HG03558 (cell line): Measurements from ENCODE around the gene PIKFYVE.
"Not testable (repeated sequence)": the region's sequence is repeated elsewhere in the genome, so short reads cannot be mapped to it uniquely, and the experiment has no call there.

Source experiments
- ATAC-seq: cut with Tn5 transposase; IDR thresholded peaks from one replicate; pipeline ENCODE4 v1.9.1; 2021; ENCODE audit warnings: moderate number of reproducible peaks; ENCODE audit not compliant: unreplicated experiment; ENCODE audit errors: extremely low read depth

PIKFYVE gene, protein sequence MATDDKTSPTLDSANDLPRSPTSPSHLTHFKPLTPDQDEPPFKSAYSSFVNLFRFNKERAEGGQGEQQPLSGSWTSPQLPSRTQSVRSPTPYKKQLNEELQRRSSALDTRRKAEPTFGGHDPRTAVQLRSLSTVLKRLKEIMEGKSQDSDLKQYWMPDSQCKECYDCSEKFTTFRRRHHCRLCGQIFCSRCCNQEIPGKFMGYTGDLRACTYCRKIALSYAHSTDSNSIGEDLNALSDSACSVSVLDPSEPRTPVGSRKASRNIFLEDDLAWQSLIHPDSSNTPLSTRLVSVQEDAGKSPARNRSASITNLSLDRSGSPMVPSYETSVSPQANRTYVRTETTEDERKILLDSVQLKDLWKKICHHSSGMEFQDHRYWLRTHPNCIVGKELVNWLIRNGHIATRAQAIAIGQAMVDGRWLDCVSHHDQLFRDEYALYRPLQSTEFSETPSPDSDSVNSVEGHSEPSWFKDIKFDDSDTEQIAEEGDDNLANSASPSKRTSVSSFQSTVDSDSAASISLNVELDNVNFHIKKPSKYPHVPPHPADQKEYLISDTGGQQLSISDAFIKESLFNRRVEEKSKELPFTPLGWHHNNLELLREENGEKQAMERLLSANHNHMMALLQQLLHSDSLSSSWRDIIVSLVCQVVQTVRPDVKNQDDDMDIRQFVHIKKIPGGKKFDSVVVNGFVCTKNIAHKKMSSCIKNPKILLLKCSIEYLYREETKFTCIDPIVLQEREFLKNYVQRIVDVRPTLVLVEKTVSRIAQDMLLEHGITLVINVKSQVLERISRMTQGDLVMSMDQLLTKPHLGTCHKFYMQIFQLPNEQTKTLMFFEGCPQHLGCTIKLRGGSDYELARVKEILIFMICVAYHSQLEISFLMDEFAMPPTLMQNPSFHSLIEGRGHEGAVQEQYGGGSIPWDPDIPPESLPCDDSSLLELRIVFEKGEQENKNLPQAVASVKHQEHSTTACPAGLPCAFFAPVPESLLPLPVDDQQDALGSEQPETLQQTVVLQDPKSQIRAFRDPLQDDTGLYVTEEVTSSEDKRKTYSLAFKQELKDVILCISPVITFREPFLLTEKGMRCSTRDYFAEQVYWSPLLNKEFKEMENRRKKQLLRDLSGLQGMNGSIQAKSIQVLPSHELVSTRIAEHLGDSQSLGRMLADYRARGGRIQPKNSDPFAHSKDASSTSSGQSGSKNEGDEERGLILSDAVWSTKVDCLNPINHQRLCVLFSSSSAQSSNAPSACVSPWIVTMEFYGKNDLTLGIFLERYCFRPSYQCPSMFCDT (N-terminal part only)

DNA sequence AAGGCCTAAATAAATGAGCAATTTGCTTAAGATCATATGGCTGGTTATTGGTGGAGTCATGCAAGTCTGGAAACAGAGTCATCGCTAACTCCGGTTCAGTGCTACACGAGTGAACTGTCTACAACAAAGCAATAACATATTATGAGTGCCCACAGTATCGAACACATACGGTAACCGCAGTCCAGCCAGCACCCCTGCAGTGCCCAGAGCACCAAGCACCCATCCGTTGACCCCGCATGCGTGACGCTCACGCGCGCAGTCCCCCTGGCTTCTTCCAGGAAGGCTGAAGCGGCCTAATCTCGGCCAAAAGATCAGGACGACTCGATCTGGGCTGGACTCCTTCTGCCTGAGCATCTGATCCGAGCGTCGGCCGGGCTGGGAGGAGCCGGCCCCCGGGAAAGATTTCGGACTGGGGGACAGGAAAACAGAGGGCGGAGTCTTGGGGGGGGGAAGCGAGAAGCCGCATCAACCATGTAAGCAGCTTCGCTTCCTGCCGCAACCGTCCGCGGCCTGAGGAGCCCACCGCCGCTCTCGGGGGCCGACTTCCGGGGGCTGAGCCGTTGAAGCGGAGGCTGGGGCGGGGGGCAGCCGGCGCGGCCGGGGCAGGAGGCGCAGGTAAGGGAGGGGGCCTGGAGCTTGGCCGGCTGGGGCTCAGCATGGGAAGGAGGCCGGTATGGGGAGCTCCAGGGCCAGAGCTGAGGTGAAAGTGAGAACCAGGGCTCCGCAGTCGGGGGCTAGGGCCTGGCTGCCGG is at the start of gene PIKFYVE:
Gene PIKFYVE (plus strand): TSS at position 455 of the 752 bp plus-strand sequence. CDS start 5,265 bp downstream, outside the sequence.
- ATAC-seq = peak; percentile 75

DNA sequence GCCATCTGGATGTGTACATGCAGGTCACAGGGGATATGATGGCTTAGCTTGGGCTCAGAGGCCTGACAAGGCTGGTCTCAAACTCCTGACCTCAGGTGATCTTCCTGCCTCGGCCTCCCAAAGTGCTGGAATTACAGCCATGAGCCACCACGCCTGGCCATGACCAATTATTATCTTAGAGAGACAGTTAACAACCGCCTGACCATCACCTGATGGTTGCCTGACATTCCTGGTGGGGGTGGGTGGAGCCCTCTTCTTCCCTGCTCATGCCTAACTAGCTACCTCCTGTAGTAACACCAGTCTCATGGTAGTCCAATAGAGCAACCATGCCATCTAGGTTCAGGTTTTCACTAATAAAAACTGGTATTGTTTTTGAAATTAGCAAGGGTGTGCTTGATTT is 44.2 kb upstream of the PIKFYVE start:
- not testable (repeated sequence) for ATAC-seq

DNA sequence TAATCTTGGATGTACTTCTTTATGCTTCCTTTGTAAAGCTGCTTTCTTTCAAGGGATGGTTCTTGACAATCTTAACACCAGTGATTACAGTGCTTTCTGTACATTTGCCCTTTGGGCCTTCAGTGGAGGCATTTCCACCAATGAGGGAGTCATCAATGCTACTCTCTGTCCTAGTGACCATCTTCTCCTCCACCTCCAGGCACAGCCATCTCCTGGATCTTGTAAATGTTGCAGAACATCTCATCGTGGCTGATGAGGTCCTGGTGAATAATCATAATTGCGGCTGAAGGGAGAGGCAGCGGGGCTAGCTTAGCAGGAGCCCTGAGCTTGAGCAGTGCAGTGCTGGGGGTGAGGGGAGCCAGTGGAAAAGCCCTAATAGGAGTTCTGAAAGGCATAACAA is 43.7 kb upstream of the PIKFYVE start:
- no peak for ATAC-seq

DNA sequence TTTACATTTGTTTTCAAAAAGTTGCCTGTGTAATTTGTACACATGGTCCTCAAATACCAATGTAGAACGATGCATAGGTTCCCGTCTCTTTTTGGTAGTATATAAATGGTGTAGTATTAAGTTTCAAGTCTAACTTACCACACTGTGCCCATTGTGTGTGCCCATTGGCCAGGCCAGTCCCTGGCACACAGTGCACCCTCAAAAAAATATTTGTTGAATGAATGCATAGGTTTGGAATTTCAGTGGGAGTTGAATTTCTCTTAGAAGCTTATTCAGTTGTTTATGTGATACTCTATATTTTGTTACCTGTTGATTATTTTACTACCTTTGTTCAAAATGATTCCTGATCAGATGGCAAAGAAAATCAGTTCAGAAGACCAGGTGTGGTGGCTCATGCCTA is 41.3 kb upstream of the PIKFYVE start:
- no peak for ATAC-seq

DNA sequence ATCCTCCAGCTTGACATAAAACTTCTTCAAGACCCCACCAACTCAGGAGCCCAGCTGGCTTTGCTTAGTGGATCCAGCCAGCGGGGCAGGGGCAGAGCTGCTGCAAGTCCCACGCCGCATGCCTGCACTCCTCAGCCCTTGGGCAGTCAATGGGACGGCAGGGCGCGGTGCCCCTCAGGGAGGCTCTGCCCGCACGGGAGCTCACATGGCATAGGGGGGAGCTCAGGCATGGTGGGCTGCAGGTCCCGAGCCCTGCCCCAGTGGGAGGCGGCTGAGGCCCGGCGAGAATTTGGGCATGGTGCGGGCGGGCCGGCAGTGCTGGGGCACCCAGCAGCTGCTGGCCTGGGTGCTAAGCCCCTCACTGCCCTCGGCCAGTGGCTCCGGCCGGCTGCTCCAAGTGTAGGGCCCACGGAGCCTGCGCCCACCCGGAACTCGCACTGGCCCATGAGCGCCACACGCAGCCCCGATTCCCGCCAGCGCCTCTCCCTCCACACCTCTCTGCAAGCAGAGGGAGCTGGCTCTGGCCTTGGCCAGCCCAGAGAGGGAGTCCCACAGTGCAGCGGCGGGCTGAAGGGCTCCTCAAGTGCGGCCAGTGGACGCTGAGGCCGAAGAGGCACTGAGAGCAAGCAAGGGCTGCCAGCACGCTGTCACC is 38.3 kb upstream of the PIKFYVE start:
- no peak for ATAC-seq

DNA sequence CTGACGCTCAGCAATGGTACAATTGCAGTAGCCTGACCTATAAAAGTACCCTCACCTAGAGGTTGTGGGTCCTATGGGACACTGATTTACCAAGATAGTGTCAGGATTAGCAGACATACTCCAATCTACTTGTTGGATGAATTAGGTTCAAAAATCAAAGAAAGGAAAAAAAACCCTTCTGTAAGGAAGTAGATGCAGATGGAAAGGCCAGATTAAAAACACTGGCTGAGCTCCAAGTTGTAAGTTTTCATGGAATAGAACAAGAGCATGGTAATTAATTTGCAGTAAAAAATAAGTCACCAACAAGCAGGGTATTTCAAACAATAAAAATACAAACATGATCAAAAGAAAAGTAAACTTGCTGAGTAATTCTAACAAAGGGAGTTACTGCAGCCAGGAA is 37.6 kb upstream of the PIKFYVE start:
- ATAC-seq = no peak

DNA sequence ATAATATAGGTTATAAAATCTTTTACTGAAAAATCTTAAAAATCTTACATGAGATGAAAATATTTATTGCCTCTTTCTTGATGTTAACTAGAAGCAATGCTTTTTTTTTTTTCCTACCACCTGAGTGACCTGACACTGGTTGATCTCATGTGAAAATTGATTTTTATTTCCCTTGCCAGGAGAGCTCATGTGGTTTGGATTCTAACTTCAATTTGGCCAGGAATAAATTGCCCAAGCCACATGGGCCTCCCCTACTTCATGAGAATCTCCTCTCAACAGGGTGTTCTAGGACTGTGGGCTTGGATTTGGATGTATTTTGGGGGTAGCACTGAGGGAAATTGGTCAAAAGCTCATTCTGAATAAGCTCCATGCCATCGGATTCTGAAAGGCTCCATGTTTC is 31.3 kb upstream of the PIKFYVE start:
- ATAC-seq = no peak

DNA sequence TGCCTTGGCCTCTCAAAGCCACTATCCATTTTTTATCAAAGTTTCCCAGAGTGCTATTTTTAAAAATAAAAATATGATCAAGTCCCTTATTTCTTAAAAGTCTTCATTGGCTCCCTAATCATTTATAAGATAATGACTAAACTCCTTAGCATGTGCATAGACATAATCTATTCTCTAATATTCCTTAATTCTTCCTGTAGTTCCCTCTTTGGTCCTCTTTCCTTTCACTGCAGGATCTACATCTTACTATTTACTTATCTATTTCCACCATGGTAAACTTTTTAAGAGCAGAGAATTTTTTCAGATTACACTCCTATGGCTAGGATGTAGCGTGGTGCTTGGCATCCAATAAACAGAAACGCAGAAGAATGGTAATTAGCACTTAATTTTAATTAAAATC is 30.2 kb upstream of the PIKFYVE start:
- no peak for ATAC-seq

DNA sequence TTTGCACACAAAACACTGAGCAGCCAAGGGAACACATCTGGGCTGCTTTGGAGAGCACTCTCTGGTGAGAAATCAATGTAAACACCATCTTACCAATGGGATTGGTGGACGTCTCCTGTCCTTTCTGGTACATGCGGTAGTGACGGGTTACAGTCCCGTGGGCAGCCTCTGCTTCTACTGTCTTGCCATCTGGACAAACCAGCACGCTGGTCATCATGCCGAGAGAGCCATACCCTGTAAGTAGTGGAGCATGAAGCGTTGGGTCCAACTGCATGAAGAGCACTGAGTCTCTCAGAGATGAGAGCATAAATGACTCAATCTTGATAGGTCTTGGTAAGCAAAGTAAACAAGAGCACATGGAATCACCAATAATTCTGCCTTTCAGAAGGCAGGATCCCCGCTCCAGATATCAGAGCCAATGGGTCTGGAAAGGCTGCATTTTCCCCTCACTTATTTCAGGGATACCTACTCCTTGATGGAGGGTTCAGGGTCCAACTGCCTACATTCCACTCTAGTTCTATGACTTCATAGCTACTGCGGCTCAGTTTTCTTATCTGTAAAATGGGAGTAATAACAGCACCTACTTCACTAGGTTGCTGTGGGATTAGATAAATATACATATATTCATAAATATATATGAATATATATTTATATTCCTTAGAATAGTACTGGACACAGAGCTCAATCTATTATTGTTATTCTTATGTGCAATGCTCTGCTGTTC is 26.1 kb upstream of the PIKFYVE start:
- ATAC-seq = no peak

DNA sequence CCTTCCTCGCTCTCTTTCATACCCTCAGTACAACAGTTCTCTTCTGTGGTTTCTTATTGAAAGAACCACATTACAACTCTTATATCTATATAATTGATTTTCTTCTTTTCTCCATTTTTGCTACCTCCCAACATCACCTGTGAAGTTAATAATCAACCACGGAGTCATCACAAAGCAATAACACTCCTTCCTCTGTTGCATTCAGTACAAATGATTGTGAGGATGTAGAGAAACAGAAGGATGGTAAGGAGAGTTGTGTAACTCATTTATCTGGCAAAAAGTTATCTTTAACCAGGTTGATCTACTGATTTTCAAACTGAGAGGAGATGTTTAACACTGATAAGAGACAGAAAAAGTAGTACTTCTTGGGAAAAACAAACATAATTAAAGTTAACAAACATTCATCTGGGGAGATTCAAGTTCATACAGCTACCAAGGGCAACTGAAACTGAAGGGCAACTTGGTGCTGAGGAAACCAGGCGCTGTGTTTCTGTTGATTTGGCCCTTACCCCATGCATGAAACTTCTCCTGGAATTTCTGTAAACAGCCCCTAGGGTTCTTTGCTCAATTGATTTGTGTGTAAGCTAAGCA is 25.3 kb upstream of the PIKFYVE start:
- ATAC-seq = no peak

DNA sequence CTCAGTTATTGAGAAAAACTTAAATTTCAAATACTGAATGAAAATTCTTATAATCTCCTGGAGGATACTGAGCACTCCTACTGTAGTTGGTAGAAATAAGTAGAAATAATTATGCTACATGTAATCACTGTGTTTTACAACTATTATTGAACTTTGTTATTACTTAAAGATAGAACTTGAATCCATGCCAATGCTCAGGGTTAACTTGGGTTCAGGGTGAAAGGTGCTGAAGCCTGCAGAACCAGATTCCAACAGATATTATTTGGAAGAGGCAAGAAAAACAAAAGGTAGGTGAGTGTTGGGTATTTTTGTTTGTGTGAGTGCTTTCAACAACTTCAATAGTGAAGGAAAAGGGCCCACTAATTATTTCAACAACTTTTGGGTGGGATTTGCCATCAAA is 21.6 kb upstream of the PIKFYVE start:
- ATAC-seq = no peak

DNA sequence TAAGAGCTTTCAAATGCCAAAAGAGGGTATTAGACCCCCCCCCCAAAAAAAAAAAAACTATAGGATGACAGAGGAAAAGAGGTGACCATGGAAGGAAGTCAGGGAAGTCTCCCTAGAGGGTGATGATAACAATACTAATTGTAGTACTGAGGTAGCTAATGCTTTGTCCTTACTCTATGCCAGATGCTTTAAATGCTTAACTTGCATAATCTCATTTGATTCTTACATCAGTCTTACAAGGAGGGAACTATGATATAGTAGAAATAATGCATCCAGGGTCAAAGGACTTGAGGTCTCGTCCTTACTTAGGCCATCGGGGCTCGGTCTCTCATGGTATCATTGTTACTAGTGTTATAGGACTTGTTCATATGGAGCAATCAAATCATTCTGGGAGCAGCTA is 20.3 kb upstream of the PIKFYVE start:
- no peak for ATAC-seq

DNA sequence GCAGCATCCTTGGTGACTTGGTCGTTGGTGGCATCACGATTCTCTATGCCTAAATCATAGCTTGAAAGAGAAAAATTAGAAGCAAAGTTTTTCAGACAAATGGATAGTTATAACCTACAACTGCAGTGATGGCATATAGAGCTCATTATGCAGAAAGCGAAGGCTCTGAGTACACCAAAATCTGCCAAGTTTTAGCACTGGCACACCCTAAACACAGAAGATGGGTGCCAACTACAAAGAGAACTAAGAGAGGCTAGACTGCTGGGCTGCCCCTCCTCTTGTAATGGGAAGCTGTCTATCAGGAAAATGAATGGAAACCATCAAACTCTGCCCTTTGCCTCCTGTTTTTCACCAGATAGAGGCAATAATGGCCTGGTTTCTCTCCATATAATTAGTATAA is 17.5 kb upstream of the PIKFYVE start:
- ATAC-seq = no peak

DNA sequence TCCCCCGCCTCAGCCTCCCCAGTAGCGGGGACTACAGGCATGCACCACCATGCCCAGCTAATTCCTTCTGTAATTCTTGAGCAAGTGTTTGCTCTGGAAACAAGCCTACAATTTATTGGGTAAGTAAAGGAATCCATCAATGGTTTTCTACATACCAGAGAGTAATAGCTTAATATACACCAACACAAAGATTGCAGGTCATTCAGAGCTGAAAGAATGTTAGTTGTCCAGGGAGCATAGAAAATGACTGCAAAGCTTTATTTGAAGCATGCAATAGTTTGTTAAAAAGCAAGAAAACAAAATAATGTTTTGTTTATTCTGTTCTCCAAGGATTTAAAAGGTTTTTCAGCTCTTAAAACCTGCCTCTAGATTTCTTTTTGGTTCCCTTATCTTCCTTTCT is 16.8 kb upstream of the PIKFYVE start:
- no peak for ATAC-seq

DNA sequence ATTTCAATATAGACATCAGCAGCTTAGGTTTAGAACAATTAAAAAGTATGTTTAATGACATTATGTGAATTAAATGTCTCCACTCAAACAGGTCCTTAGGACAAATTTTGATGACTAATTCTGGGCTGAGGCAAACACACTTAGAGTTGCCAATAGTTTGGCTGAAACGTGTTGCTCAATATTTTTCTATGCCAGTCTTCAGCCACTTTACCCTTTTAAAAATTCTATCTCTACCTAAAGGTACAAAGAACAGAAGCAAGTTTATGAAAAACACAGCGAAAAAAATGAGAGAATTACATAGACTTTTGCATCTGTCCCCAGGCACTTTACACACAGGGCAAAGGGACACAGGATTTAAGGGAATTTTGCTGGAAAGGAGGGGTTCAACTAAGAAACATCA is 15.7 kb upstream of the PIKFYVE start:
- ATAC-seq = no peak

DNA sequence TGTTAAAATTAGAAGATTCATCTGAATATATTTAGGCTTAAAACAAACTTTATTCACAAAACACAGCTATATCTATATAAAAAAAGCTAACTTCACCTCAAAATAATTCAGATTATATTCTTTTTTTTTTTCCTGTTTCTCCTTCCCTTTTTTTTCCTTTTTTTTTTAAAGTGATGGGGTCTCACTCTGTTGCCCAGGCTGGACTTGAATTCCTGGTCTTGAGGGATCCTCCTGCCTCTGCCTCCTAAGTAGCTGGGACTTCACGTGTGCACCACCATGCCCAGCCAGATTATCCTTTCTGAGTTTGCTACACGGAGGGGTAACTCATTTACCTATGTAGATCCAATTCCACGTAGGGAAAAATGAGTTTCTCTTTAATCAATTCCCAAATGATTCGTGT is 15.0 kb upstream of the PIKFYVE start:
- no peak for ATAC-seq

DNA sequence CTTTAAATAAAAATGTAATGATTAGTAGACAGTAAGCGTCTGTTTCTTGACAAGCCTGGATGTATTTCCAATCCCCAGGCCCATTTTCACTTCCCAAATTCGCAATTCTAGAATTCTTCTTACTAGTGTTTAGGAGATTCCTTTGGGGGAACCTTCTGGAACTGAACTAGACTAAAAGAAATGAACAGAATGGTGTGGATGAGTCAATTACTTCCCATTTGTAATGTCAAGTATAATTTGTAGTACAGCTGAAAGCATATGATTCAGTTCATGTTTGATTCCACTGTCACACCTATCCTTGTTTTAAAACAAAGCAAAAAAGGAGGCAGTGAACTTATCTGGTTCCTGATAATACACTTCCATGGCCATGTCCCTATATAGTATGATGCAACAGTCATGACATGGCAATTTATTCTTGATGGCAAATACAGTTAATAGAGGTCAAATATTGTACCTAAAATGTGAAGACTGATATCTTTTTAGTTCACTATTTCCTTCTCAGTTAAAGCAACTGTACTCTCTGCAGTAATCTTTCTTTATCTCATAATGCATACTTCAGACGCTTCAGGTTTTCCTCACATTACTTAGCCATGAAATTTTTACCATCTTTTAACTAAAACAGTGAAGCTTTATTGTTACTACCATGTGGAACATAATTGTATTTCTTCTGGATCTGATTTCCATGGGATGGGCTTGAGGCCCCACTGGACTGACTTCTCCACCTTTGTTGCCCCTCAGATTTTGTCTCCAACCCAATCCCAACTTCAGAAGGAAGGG is 13.2 kb upstream of the PIKFYVE start:
- no peak for ATAC-seq
